ENCODE data around the gene ZNF593OS.

The ZNF593OS gene

DNA sequence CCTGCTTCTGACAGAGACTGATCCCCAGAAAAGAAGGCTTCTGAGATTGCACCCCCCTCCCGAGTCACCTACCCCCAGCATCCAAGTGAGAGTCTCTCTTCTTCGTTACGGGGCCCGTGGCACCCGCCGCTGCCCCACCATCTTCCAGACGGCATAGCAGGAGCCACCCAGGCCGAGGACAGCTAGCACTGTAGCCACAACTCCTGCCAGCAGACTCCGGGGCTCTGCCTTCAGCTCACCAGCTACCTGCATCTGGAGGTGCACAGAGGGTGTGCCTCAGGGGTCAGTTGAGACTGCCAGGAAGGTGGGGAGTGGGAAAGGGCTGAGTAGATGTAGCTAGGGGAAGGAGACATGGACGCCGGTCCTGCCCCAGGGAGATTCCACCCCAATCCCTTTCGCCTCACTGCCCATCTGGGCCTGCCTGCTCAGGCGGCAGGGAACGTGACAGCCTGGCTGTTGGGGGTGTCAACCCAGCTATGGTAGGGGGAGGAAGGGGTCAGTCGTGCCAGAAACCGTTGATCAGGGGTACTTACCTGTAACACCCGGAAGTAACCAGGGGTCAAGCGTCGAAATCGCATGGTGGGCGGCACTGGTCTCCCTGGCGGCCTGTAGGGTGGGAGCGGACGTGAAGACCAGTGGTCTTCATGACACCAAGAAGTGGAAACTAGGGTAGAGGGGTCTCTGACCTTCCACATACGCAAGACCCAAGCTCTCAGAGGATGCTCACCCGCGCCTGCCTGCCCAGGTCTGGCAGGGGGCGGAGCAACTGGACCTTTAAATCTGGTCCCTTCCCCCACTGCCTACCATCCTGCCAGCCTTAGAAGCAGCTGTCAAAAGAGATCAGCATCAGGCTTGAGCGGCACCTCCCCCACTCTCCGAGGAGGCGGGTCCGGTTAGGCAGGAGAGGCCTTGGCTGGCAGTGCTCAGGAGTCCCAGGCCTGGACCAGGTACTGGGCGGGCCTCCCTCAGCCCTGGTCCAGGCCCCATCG is at the start of gene ZNF593OS:
Gene ZNF593OS, minus strand, starts transcription at position 749 of the 989 bp plus-strand sequence. Its CDS starts 171 bp downstream, at position 578.
- no peak for DNase-seq (ENCODE audit: low read depth)

DNA sequence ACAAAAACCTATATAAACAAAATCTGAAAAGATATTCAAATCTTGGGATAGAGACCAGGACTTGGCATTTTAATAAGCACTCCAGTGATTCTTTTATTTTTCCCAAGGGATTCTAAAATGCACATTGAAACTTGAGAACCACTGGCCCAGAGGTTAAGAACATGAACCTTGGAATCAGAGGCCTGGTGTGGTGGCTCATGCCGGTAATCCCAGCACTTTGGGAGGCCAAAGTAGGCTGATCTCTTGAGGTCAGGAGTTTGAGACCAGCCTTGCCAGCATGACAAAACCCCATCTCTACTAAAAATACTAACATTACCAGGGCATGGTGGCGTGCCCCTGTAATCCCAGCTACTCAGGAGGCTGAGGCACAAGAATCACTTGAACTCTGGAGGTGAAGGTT is 49.5 kb upstream of the ZNF593OS start:
- DNase-seq (ENCODE audit: low read depth): no peak

- DNase-seq (ENCODE audit: low read depth): no peak
These were observed 48.7 kb upstream of the ZNF593OS start for GRCh38 chr1:26220199-26220912.

GRCh38 chr1:26218906-26219494 is 47.4 kb upstream of the ZNF593OS start:
- DNase-seq (ENCODE audit: low read depth): no peak

DNA sequence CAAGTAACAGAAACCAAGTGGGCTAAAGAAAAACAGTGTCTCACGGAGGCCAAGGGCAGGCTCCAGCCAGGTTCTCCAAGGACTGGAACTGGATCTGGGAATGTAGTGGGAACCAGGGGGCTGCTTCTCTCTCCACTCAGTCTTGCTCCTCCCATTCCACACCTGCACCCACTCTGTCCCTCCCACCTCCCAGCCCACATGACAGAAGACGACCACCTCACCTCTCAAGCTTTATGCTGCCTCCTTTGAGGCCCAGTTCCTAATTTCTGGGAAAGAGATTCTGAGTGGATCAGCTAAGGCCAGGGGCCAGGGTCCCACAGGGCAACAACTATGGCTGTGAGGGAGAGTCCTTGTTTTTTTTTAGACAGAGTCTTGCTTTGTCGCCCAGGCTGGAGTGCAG is 43.6 kb upstream of the ZNF593OS start:
- DNase-seq (ENCODE audit: low read depth): no peak

GRCh38 chr1:26213335-26213905 is 41.8 kb upstream of the ZNF593OS start:
- no peak for DNase-seq (ENCODE audit: low read depth)

- no peak for DNase-seq (ENCODE audit: low read depth)
These were observed 41.1 kb upstream of the ZNF593OS start for GRCh38 chr1:26212726-26213125.

DNA sequence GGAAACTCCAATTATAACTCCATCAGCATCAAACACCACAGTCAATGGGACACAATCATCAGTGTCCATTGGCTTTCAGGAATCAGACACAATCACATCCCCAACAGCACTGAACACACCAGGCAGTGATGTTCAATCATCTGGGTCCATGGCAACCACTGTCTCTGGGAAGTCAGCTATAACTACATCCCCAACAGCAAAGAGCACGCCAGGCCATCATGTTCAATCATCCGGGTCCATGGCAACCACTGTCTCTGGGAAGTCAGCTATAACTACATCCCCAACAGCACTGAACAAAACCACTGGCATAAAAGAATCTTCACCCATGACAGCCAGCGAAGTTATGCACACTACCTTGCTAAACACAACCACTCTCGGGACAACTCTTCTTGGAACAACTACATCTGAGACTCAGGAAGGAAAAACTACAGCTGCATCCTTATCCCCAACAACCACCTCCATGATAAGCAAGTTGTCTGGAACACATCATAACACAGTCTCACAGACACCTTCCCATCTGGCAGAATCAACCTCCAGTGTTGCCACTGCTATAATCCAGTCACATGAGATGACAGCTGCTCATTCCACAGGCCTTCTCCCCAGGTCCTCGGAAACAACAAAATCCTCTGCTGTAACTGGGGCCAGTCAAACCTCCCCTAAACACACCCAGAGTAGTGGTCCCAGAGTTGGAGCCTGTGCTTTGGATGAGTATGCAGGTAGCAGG is 38.7 kb upstream of the ZNF593OS start:
- DNase-seq (ENCODE audit: low read depth): no peak

- no peak for DNase-seq (ENCODE audit: low read depth)
These were observed 32.1 kb upstream of the ZNF593OS start for GRCh38 chr1:26203642-26204318.

DNA sequence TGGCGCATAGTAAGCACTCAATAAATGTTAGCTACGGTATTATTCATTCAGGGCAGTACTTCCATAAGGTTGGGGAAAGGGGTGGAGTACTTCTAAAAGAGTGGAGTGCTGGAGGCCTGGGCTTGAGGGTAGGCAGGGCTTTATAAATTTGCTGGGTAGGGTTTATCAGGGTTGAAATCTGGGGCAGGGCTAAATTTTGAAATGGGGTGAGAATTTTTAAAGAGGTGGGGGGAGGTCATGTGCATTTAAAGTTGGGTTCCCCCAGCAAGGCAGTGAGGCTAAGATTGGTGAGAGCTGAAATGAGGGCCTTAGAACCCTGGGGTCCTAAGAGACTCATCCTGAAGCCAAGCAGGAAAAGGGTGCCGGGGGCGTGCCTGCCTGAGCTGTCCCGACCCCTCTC is 28.8 kb upstream of the ZNF593OS start:
- DNase-seq (ENCODE audit: low read depth): no peak

- DNase-seq (ENCODE audit: low read depth): no peak
These were observed 26.2 kb upstream of the ZNF593OS start for GRCh38 chr1:26197813-26198212.

GRCh38 chr1:26197301-26197700 is 25.7 kb upstream of the ZNF593OS start:
- DNase-seq (ENCODE audit: low read depth): no peak

DNA sequence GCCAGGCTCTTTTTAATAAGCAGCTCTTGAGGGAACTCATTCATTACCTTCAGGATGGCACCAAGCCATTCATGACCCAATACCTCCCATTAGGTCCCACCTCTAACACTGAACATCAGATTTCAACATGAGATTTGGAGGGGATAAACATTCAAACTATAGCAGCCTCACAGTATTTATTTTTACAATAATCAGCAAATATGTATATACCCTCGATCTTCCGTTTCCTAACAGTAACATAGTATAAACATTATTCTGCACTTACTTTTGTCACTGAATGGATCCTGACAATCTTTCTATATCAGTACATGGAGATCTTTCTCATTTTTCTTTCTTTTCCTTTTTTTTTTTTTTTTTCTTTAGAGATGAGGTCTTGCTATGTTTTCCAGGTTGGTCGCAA is 24.2 kb upstream of the ZNF593OS start:
- DNase-seq (ENCODE audit: low read depth): no peak

- DNase-seq (ENCODE audit: low read depth): no peak
These were observed 20.1 kb upstream of the ZNF593OS start for GRCh38 chr1:26191739-26192138.

DNA sequence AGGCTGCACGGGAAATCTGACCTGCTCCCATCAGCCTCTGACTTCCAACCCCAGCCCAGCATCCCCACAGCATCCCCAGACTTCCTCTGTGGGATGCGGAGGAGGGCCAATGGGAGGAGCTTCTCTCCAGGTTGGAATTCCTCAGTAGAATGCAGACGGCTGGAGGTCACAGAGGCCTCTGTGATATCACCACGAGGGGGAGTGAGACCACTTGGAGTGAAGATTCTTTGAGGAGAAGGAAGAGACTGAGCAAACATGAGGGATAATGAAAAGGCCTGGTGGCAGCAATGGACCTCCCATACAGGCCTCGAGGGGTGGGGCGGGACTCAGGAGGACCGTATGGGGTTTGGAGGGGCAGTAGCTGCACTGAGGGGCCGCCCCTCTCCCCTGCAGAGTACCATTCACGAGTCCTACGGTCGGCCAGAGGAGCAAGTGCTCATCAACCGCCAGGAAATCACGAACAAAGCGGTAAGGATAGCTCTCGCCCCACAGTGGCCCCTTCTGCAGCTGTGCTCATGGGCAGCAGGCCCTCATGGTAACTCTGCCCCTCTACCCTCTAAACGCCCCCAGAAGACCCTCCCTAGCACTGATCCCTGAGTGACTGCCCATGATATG is 18.8 kb upstream of the ZNF593OS start, which contains the start of gene CATSPER4:
Gene CATSPER4, plus strand, starts transcription at position 230 of the 615 bp plus-strand sequence. Its CDS starts 26 bp downstream, at position 256.
- no peak for DNase-seq (ENCODE audit: low read depth)

DNA sequence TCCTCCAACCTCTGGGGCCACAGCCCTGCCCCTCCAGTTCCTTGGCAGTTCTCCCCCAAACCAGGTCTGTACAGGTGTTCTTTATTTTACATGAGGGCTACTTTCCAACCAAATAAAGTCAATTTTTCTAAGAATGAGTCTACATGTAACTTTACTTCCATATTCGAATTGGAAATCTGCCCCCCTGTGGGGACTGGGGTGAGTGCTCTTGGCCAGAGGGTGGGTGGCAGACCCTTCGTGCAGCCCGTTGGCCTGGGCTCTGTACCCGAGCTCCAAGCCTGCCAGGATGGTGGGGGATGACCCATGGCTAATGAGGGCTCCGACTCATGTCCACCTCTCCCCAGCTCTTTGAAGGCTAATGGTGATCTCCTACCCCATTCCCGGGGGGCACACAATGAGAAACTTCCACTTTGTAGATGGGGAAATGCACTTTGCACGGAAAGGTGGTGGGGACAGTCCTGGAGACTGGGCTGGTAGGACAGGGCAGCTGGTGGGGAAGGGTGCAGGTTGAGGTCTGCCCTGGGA is 18.2 kb upstream of the ZNF593OS start:
- no peak for DNase-seq (ENCODE audit: low read depth)

DNA sequence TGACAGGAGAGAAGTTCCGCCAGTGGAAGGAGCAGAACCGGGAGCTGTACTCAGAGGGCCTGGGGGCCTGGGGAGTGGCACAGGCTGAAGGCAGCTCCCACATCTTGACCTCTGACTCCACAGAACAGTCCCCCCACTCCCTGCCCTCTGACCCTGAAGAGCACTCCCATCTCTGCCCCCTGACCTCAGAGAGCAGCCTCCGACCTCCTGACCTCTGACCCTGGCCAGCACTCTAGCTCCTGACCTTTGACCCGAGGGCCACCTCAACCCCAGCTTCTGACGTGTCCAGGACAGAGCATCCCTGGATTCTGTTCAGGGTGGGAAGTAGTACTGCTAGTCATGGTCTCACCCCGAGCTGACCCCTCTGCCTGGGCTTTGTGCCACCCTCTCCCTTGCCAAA is 17.7 kb upstream of the ZNF593OS start:
- no peak for DNase-seq (ENCODE audit: low read depth)

- no peak for DNase-seq (ENCODE audit: low read depth)
These were observed 16.8 kb upstream of the ZNF593OS start for GRCh38 chr1:26188477-26188876.

GRCh38 chr1:26187882-26188281 is 16.2 kb upstream of the ZNF593OS start:
- no peak for DNase-seq (ENCODE audit: low read depth)

GRCh38 chr1:26184883-26185282 is 13.3 kb upstream of the ZNF593OS start:
- no peak for DNase-seq (ENCODE audit: low read depth)

All from activated T-helper 1 cell treated with Interleukin-2 at 50 U/mL for 16 hours (primary cell).